HepG2 (cell line): ENCODE data around the gene HCFC1R1. TPM values are rescaled to one million over a fixed set of nuclear protein-coding genes. Genes with fewer than 3 reads are reported as not detected.

Experiments used
- ARHGAP35 ChIP-seq: sonication (generic); formaldehyde crosslinking; IDR thresholded peaks from 2 replicates; pipeline ENCODE4 v1.9.0; 2022; ENCODE audit warnings: mild to moderate bottlenecking, inconsistent platforms, moderate library complexity, missing genetic modification reagents, borderline replicate concordance
- ATF7-NPFF ChIP-seq: sonication (generic); formaldehyde crosslinking; IDR thresholded peaks from 2 replicates; pipeline ENCODE4 v1.8.1; 2023; ENCODE audit warnings: mild to moderate bottlenecking, low read depth, missing genetic modification reagents, moderate library complexity
- CBX2 ChIP-seq, 2 experiments: fragments of 200-600 bp in 1 of 2; sonication (generic); formaldehyde crosslinking in 1 of 2; IDR thresholded peaks; 2 replicates each; pipeline versions ENCODE4 v1.7.0 to v1.8.1; 2018 to 2022; ENCODE audit warnings: low read depth in 2 of 2, low read length in 1 of 2, mild to moderate bottlenecking in 1 of 2, missing genetic modification reagents in 1 of 2
- CEBPZ ChIP-seq: IDR thresholded peaks from 2 replicates; pipeline ENCODE4 v1.6.1; 2012; ENCODE audit warnings: low read length, improper control_type of control experiment
- EHMT2 ChIP-seq: fragments of 200-600 bp; sonication (generic); IDR thresholded peaks from 2 replicates; pipeline ENCODE4 v1.7.0; 2017; ENCODE audit warnings: antibody characterized with exemption, low read depth, low read length, borderline replicate concordance
- HMG20A ChIP-seq: IDR thresholded peaks from 2 replicates; pipeline ENCODE4 v1.6.1; 2016; ENCODE audit warnings: borderline replicate concordance
- KDM5A ChIP-seq: fragments of 200-600 bp; sonication (generic); IDR thresholded peaks from 2 replicates; pipeline ENCODE4 v1.7.0; 2018; ENCODE audit warnings: antibody characterized with exemption, mild to moderate bottlenecking, low read length, borderline replicate concordance
- MED1 ChIP-seq: sonication (generic); formaldehyde crosslinking; IDR thresholded peaks from 2 replicates; pipeline ENCODE4 v1.4.0; 2020; ENCODE audit warnings: missing genetic modification reagents
- MEF2D ChIP-seq: sonication (generic); formaldehyde crosslinking; IDR thresholded peaks from 2 replicates; pipeline ENCODE4 v1.5.1; 2020; ENCODE audit warnings: mild to moderate bottlenecking, missing genetic modification reagents
- NFIC ChIP-seq: IDR thresholded peaks from 2 replicates; pipeline ENCODE4 v1.6.1; 2012; ENCODE audit warnings: mild to moderate bottlenecking, low read length, inconsistent platforms
- NRL ChIP-seq: sonication (generic); formaldehyde crosslinking; IDR thresholded peaks from 2 replicates; pipeline ENCODE4 v1.5.0; 2020; ENCODE audit warnings: missing genetic modification reagents, mild to moderate bottlenecking, moderate library complexity, borderline replicate concordance
- RXRB ChIP-seq: IDR thresholded peaks from 2 replicates; pipeline ENCODE4 v1.6.1; 2016; ENCODE audit warnings: borderline replicate concordance, missing genetic modification reagents, missing compliant biosample characterization
- TBL1XR1 ChIP-seq: fragments of 150-350 bp; IDR thresholded peaks from 2 replicates; pipeline ENCODE4 v1.6.1; 2014; ENCODE audit warnings: borderline replicate concordance, low read length; ENCODE audit not compliant: partially characterized antibody
- THYN1 ChIP-seq: sonication (generic); formaldehyde crosslinking; IDR thresholded peaks from 2 replicates; pipeline ENCODE4 v1.8.1; 2023; ENCODE audit warnings: low read depth, mild to moderate bottlenecking, moderate library complexity, missing genetic modification reagents, borderline replicate concordance
- ZNF143 ChIP-seq: sonication (generic); formaldehyde crosslinking; IDR thresholded peaks from 2 replicates; pipeline ENCODE4 v1.4.0; 2020; ENCODE audit warnings: missing genetic modification reagents
- ZNF3 ChIP-seq: IDR thresholded peaks from 2 replicates; pipeline ENCODE4 v1.7.0; 2017; ENCODE audit warnings: inconsistent platforms
- ZNF44 ChIP-seq: sonication (generic); formaldehyde crosslinking; IDR thresholded peaks from 2 replicates; pipeline ENCODE4 v1.5.1; 2020; ENCODE audit warnings: mild to moderate bottlenecking, missing genetic modification reagents
- ZNF501 ChIP-seq: sonication (generic); formaldehyde crosslinking; IDR thresholded peaks from 2 replicates; pipeline ENCODE4 v1.5.1; 2020; ENCODE audit warnings: mild to moderate bottlenecking, moderate library complexity, missing genetic modification reagents
- ZNF761 ChIP-seq: sonication (generic); formaldehyde crosslinking; conservative IDR thresholded peaks from 2 replicates; pipeline ENCODE4 v1.4.0; 2020; ENCODE audit warnings: mild to moderate bottlenecking, missing genetic modification reagents
- polyA plus RNA-seq, 8 experiments: library from polyadenylated mRNA; depleted of rRNA in 3 of 8; stranded (reverse) in 7 of 8; unstranded in 1 of 8; fragments of >200 nt; fragmentation: Illumina TruSeq in 4 of 8; extraction: Trizol in 4 of 8; gene quantifications; 2 replicates each; pipeline versions ENCODE4 v1.2.1 to v1.2.3, GENCODE V29; 2011 to 2016; ENCODE audit warnings: low read depth in 4 of 8, missing spikeins in 1 of 8, mixed read lengths in 1 of 8; ENCODE audit not compliant: insufficient read depth in 1 of 8
- total RNA-seq, 5 experiments: library from RNA; depleted of rRNA; stranded (reverse); fragments of >200 nt; fragmentation: Illumina TruSeq; extraction: Trizol; gene quantifications; 2 replicates each; pipeline ENCODE4 v1.2.3, GENCODE V29; 2016; ENCODE audit warnings: low read depth in 1 of 5
- TF ChIP-seq, protein P1 (sequence below): IDR thresholded peaks from 2 replicates; pipeline ENCODE4 v1.6.1; 2016; ENCODE audit warnings: low read depth, control low read depth
- TF ChIP-seq, protein P2 (sequence below): IDR thresholded peaks from 2 replicates; pipeline ENCODE4 v1.6.1; 2016; ENCODE audit warnings: low read depth
- TF ChIP-seq, protein P3 (sequence below): sonication (generic); formaldehyde crosslinking; IDR thresholded peaks from 2 replicates; pipeline ENCODE4 v1.5.1; 2020; ENCODE audit warnings: missing genetic modification reagents, mild to moderate bottlenecking, borderline replicate concordance

Gene HCFC1R1
- total and polyA plus RNA-seq, 2 of the 13 experiments (the other 11 are each of a cell fraction or from before 2014, with no cell fraction given), result 13.8 to 16.1 TPM

GRCh38 chr16:3023669-3024478 is at the start of gene HCFC1R1, which contains the start of gene THOC6 (continued):
- TF ChIP-seq, protein P1, sequence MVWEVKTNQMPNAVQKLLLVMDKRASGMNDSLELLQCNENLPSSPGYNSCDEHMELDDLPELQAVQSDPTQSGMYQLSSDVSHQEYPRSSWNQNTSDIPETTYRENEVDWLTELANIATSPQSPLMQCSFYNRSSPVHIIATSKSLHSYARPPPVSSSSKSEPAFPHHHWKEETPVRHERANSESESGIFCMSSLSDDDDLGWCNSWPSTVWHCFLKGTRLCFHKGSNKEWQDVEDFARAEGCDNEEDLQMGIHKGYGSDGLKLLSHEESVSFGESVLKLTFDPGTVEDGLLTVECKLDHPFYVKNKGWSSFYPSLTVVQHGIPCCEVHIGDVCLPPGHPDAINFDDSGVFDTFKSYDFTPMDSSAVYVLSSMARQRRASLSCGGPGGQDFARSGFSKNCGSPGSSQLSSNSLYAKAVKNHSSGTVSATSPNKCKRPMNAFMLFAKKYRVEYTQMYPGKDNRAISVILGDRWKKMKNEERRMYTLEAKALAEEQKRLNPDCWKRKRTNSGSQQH (CRISPR knock-in tag), result no peak
- TF ChIP-seq CBX2 (IDR thresholded peaks at IDR 0.05; ENCODE audit: low read depth, low read length) (no peak), CBX2 (CRISPR knock-in tag; IDR thresholded peaks at IDR 0.05; ENCODE audit: low read depth) (no peak), CEBPZ (no peak), NFIC (no peak), ZNF761 (CRISPR knock-in tag) (peak; percentile 92; the same call in 1 of the 2 replicates), ZNF3 (CRISPR knock-in tag) (no peak), NRL (CRISPR knock-in tag) (no peak), ARHGAP35 (CRISPR knock-in tag) (peak; percentile 67; the same call in 1 of the 2 replicates), MEF2D (CRISPR knock-in tag) (peak; percentile 83; the same call in 1 of the 2 replicates), HMG20A (CRISPR knock-in tag) (no peak), MED1 (CRISPR knock-in tag) (peak; percentile 42; the same call in 1 of the 2 replicates), THYN1 (CRISPR knock-in tag) (0 out of 2 replicates have a peak, but pooled peaks have one; percentile 37), ZNF44 (CRISPR knock-in tag) (peak; percentile 45; the same call in 1 of the 2 replicates), TBL1XR1 (peak; percentile 56), EHMT2 (no peak), KDM5A (peak; percentile 71; the same call in 1 of the 2 replicates), ZNF501 (CRISPR knock-in tag) (peak; percentile 98), ATF7-NPFF (CRISPR knock-in tag) (peak; percentile 73; the same call in 1 of the 2 replicates), RXRB (CRISPR knock-in tag) (peak; percentile 75; the same call in 1 of the 2 replicates), ZNF143 (CRISPR knock-in tag) (peak; percentile 99)
- TF ChIP-seq, protein P2, sequence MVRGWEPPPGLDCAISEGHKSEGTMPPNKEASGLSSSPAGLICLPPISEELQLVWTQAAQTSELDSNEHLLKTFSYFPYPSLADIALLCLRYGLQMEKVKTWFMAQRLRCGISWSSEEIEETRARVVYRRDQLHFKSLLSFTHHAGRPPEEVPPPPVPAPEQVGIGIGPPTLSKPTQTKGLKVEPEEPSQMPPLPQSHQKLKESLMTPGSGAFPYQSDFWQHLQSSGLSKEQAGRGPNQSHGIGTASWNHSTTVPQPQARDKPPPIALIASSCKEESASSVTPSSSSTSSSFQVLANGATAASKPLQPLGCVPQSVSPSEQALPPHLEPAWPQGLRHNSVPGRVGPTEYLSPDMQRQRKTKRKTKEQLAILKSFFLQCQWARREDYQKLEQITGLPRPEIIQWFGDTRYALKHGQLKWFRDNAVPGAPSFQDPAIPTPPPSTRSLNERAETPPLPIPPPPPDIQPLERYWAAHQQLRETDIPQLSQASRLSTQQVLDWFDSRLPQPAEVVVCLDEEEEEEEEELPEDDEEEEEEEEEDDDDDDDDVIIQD (CRISPR knock-in tag), result no peak
- TF ChIP-seq, protein P3, sequence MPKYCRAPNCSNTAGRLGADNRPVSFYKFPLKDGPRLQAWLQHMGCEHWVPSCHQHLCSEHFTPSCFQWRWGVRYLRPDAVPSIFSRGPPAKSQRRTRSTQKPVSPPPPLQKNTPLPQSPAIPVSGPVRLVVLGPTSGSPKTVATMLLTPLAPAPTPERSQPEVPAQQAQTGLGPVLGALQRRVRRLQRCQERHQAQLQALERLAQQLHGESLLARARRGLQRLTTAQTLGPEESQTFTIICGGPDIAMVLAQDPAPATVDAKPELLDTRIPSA (CRISPR knock-in tag), result no peak
